Fibroblast of lung (primary cell): ENCODE measurements around the gene S1PR5. TPM values are rescaled to one million over a fixed set of nuclear protein-coding genes. Genes with fewer than 3 reads are reported as not detected.
"Not testable (repeated sequence)": the region's sequence is repeated elsewhere in the genome, so short reads cannot be mapped to it uniquely, and the experiment has no call there.

Experiments used
- DNase-seq, 2 donors: peaks; one replicate each; pipeline versions ENCODE4 v3.0.0 to v3.0.0-alpha.2; 2010; ENCODE audit warnings: low read depth in 2 of 2
- H2AFZ ChIP-seq: 2 replicates; pipeline ENCODE4 v1.5.1; 2012; ENCODE audit warnings: low read length, control low read depth, inconsistent platforms
- H3K27ac ChIP-seq: 2 replicates; pipeline ENCODE4 v1.5.1; 2011; ENCODE audit warnings: low read length, control low read depth; ENCODE audit not compliant: insufficient read depth
- H3K27me3 ChIP-seq: 2 replicates; pipeline ENCODE4 v1.5.1; 2011; ENCODE audit warnings: mild to moderate bottlenecking, low read length; ENCODE audit not compliant: control insufficient read depth, insufficient read depth
- H3K36me3 ChIP-seq: 2 replicates; pipeline ENCODE4 v1.5.1; 2011; ENCODE audit warnings: low read length; ENCODE audit not compliant: control insufficient read depth, insufficient read depth
- H3K4me1 ChIP-seq: 2 replicates; pipeline ENCODE4 v1.5.1; 2011; ENCODE audit warnings: low read length; ENCODE audit not compliant: control insufficient read depth, insufficient read depth; ENCODE audit errors: extremely low read depth
- H3K4me2 ChIP-seq: 2 replicates; pipeline ENCODE4 v1.5.1; 2011; ENCODE audit warnings: low read length, control low read depth; ENCODE audit not compliant: insufficient read depth; ENCODE audit errors: extremely low read depth
- H3K4me3 ChIP-seq, 4 experiments: fragments of 200-600 bp in 1 of 4; sonication (generic) in 1 of 4; replicated peaks in 1 of 4; 2 replicates each; pipeline ENCODE4 v1.5.1; 2011 to 2016; ENCODE audit warnings: low read length in 4 of 4, low read depth in 3 of 4, mild to moderate bottlenecking in 3 of 4, control low read depth in 2 of 4, inconsistent platforms in 1 of 4, mixed read lengths in 1 of 4; ENCODE audit not compliant: insufficient read depth in 1 of 4; ENCODE audit errors: control extremely low read depth in 1 of 4
- H3K79me2 ChIP-seq: 2 replicates; pipeline ENCODE4 v1.5.1; 2012; ENCODE audit warnings: mild to moderate bottlenecking, low read length, inconsistent platforms; ENCODE audit not compliant: control insufficient read depth, insufficient read depth
- H3K9ac ChIP-seq: 2 replicates; pipeline ENCODE4 v1.5.1; 2011; ENCODE audit warnings: mild to moderate bottlenecking, low read length, control low read depth; ENCODE audit not compliant: insufficient read depth
- H3K9me3 ChIP-seq: 2 replicates; pipeline ENCODE4 v1.5.1; 2012; ENCODE audit warnings: low read depth, low read length; ENCODE audit not compliant: control insufficient read depth, insufficient read depth
- H4K20me1 ChIP-seq: 2 replicates; pipeline ENCODE4 v1.5.1; 2011; ENCODE audit warnings: low read length; ENCODE audit not compliant: control insufficient read depth, insufficient read depth; ENCODE audit errors: extremely low read depth
- EZH2 ChIP-seq: IDR thresholded peaks from 2 replicates; pipeline ENCODE4 v1.5.1; 2012; ENCODE audit warnings: low read length, control low read depth, mild to moderate bottlenecking; ENCODE audit errors: missing control alignments
- polyA plus RNA-seq, 2 donors: library from polyadenylated mRNA; depleted of rRNA in 1 of 2; stranded (reverse) in 1 of 2; unstranded in 1 of 2; fragments of >200 nt; gene quantifications; 2 replicates each; pipeline ENCODE4 v1.2.1, GENCODE V29; 2011 to 2012; ENCODE audit warnings: missing spikeins in 1 of 2
- total RNA-seq: library from RNA; depleted of rRNA; stranded (reverse); fragments of >200 nt; gene quantifications from 2 replicates; pipeline ENCODE4 v1.2.1, GENCODE V29; 2014
- TF ChIP-seq, protein P1 (sequence below), 2 donors: IDR thresholded peaks in 1 of 2; conservative IDR thresholded peaks in 1 of 2; 1 replicate in 1 of 2; 2 replicates in 1 of 2; pipeline ENCODE4 v1.5.1; 2011 to 2012; ENCODE audit warnings: low read length in 2 of 2, control low read depth in 1 of 2, inconsistent platforms in 1 of 2, low read depth in 1 of 2, mild to moderate bottlenecking in 1 of 2

S1PR5 gene
- total and polyA plus RNA-seq, 2 donors (not counting 1 experiment from before 2014, with no cell fraction given): 0.19 TPM; not detected in 1

DNA sequence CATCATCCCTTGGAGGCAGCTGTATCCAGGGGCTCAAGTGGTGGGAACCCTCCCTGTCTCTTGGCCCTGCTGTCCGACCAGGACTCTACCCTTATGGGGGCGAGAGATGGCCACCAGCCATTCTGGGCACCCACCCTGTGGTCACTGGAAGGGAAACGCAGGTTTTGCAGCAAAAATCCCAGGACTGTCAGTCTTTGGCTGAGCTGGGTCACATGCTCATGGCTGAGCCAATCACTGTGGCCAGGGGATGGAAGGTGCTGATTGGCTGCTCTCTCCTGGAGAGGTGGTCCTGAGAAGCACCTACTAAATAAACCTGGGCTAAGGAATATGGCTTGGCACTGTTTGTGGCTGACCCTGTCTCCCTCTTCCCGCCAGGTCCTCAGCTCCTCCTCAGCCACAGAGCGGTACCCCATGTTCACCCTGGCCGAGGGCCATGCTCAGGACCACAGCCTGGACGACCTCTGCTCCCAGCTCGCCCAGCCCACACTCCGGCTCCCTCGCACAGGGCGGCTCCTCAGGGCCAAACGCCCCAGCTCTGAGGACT is 35.3 kb upstream of the S1PR5 start:
- H3K4me2 ChIP-seq: no peak overlapping the region
- H3K4me1 ChIP-seq: no peaks in the 10 kb centered on the region
- no peaks in the 10 kb centered on the region for H3K9me3 ChIP-seq
- H3K27me3 ChIP-seq: no peaks in the 10 kb centered on the region
- no peak overlapping the region for H3K27ac ChIP-seq
- no peak overlapping the region for H2AFZ ChIP-seq
- DNase-seq: peak; percentile 17 to 19
- H3K9ac ChIP-seq: no peak overlapping the region
- H3K79me2 ChIP-seq: no peaks in the 10 kb centered on the region
- no peaks in the 10 kb centered on the region for H4K20me1 ChIP-seq
- H3K4me3 ChIP-seq: no peak overlapping the region
- TF ChIP-seq, protein P1, sequence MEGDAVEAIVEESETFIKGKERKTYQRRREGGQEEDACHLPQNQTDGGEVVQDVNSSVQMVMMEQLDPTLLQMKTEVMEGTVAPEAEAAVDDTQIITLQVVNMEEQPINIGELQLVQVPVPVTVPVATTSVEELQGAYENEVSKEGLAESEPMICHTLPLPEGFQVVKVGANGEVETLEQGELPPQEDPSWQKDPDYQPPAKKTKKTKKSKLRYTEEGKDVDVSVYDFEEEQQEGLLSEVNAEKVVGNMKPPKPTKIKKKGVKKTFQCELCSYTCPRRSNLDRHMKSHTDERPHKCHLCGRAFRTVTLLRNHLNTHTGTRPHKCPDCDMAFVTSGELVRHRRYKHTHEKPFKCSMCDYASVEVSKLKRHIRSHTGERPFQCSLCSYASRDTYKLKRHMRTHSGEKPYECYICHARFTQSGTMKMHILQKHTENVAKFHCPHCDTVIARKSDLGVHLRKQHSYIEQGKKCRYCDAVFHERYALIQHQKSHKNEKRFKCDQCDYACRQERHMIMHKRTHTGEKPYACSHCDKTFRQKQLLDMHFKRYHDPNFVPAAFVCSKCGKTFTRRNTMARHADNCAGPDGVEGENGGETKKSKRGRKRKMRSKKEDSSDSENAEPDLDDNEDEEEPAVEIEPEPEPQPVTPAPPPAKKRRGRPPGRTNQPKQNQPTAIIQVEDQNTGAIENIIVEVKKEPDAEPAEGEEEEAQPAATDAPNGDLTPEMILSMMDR (conservative IDR thresholded peaks at IDR 0.05 in 1 of 2, IDR thresholded peaks at IDR 0.05 in 1 of 2; ENCODE audit: low read depth in 1 of 2, low read length in 2 of 2): no peak
- no peak for TF ChIP-seq EZH2
- H3K36me3 ChIP-seq: peaks cover 36% of the 10 kb centered on the region

DNA sequence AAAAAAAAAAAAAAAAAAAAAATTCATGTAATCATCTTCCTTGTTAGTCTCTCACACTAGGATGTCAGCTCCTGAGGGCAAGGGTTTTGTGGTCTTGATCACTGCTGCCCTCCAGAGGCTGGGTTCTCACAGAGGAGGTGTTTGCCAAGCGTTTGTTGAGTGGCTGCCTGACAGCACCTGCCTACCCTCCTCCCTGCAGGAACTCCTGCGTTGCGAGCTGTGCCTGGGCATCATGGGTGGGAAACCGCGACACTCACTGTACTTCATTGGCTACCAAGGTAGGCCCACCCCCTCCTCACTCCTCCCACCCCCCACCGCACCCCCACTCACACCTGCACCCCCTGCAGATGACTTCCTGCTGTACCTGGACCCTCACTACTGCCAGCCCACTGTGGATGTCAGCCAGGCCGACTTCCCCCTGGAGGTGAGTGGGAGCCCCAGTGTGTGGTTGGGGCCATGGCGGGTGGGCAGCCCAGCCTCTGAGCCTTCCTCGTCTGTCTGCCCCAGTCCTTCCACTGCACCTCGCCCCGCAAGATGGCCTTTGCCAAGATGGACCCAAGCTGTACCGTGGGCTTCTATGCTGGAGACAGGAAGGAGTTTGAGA is 34.6 kb upstream of the S1PR5 start:
- no peaks in the 10 kb centered on the region for H3K9me3 ChIP-seq
- DNase-seq: peak in 1 of 2 donors; percentile 22
- H3K4me2 ChIP-seq: no peak overlapping the region
- H3K27me3 ChIP-seq: no peaks in the 10 kb centered on the region
- H3K79me2 ChIP-seq: no peaks in the 10 kb centered on the region
- H4K20me1 ChIP-seq: no peaks in the 10 kb centered on the region
- no peak overlapping the region for H3K27ac ChIP-seq
- H2AFZ ChIP-seq: no peak overlapping the region
- TF ChIP-seq EZH2: no peak
- TF ChIP-seq, protein P1 (conservative IDR thresholded peaks at IDR 0.05 in 1 of 2, IDR thresholded peaks at IDR 0.05 in 1 of 2; ENCODE audit: low read depth in 1 of 2, low read length in 2 of 2): peak in 1 of 2 donors; percentile 18
- peaks cover 33% of the 10 kb centered on the region for H3K36me3 ChIP-seq
- H3K4me3 ChIP-seq: no peak overlapping the region
- no peaks in the 10 kb centered on the region for H3K4me1 ChIP-seq
- H3K9ac ChIP-seq: no peak overlapping the region

DNA sequence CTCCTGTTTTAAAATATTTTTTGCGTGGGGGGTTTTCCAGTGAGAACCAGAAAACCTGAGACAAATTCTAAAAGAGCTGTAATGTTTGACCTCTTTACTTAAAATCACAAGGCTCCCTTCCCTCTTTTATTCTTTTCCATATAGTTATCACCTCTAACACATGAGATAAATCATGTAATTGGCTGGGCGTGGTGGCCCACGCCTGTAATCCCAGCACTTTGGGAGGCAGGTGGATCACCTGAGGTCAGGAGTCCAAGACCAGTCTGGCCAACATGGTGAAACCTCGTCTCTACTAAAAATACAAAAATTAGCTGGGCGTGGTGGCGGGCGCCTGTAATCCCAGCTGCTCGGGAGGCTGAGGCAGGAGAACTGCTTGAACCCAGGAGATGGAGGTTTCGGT is 33.8 kb upstream of the S1PR5 start:
- DNase-seq, H2AFZ ChIP-seq, H3K27me3 ChIP-seq, H3K9me3 ChIP-seq, H4K20me1 ChIP-seq, H3K4me3 ChIP-seq, H3K9ac ChIP-seq, H3K79me2 ChIP-seq, H3K4me2 ChIP-seq, H3K4me1 ChIP-seq, H3K27ac ChIP-seq: not testable (repeated sequence)
- peaks cover 32% of the 10 kb centered on the region for H3K36me3 ChIP-seq
